Spleen (tissue), 11 donors: Measurements from ENCODE around the gene SLC45A1. TPM values are rescaled to one million over a fixed set of nuclear protein-coding genes. Genes with fewer than 3 reads are reported as not detected.

ENCODE experiments used
- DNase-seq: peaks from one replicate; pipeline ENCODE4 v3.0.0-alpha.2; 2020
- H3K27ac ChIP-seq, 8 donors: fragments of 200-600 bp; sonication (generic) in 7 of 8; 1 replicate in 4 of 8; 2 replicates in 4 of 8; pipeline versions ENCODE4 v1.5.0 to v1.8.0; 2016 to 2021; ENCODE audit warnings: inconsistent platforms in 4 of 8, mild to moderate bottlenecking in 4 of 8, moderate library complexity in 1 of 8
- H3K27me3 ChIP-seq, 7 donors: fragments of 200-600 bp; sonication (generic) in 6 of 7; replicated peaks in 1 of 7; 1 replicate in 4 of 7; 2 replicates in 3 of 7; pipeline versions ENCODE4 v1.5.0 to v1.8.0; 2016 to 2021; ENCODE audit warnings: inconsistent platforms in 3 of 7, mild to moderate bottlenecking in 1 of 7
- H3K36me3 ChIP-seq, 6 donors: fragments of 200-600 bp; sonication (generic) in 5 of 6; 1 replicate in 4 of 6; 2 replicates in 2 of 6; pipeline versions ENCODE4 v1.5.0 to v1.8.0; 2016 to 2021; ENCODE audit warnings: inconsistent platforms in 2 of 6
- H3K4me1 ChIP-seq, 6 donors: fragments of 200-600 bp; sonication (generic) in 5 of 6; 1 replicate in 3 of 6; 2 replicates in 3 of 6; pipeline versions ENCODE4 v1.5.0 to v1.8.0; 2016 to 2021; ENCODE audit warnings: inconsistent platforms in 3 of 6
- H3K4me3 ChIP-seq, 8 donors: fragments of 200-600 bp; sonication (generic) in 7 of 8; 1 replicate in 4 of 8; 2 replicates in 4 of 8; pipeline versions ENCODE4 v1.5.0 to v1.8.0; 2016 to 2021; ENCODE audit warnings: inconsistent platforms in 4 of 8, mild to moderate bottlenecking in 4 of 8, moderate library complexity in 2 of 8
- H3K9me3 ChIP-seq, 8 donors: fragments of 200-600 bp; sonication (generic) in 7 of 8; 1 replicate in 4 of 8; 2 replicates in 4 of 8; pipeline versions ENCODE4 v1.5.0 to v1.8.0; 2016 to 2021; ENCODE audit warnings: inconsistent platforms in 4 of 8
- POLR2A ChIP-seq, 3 donors: fragments of 450-650 bp; IDR thresholded peaks; one replicate each; pipeline ENCODE4 v1.5.1; 2017; ENCODE audit warnings: antibody characterized with exemption in 3 of 3, mild to moderate bottlenecking in 1 of 3
- POLR2AphosphoS5 ChIP-seq, 3 donors: sonication (generic); formaldehyde crosslinking; IDR thresholded peaks; one replicate each; pipeline ENCODE4 v1.5.1; 2017; ENCODE audit warnings: antibody characterized with exemption in 3 of 3
- WGBS, 5 donors: extraction: QIAGEN DNeasy Blood & Tissue Kit in 3 of 5; methylation state at CpG; one replicate each; pipeline versions ENCODE4 v1.1.5 to v1.1.7; 2013 to 2018; 5-methylcytosine and 5-hydroxymethylcytosine counted together
- intact Hi-C: fragments of 100-400 bp; cut with DNase I; formaldehyde crosslinking; loops from one replicate; pipeline ENCODE4 v1.15.0; 2023; ENCODE audit warnings: low total_unique reads
- polyA plus RNA-seq, 3 donors: library from polyadenylated mRNA; stranded (reverse); fragments of 200-250 nt; gene quantifications; one replicate each; pipeline ENCODE4 v1.2.1, GENCODE V29; 2013
- total RNA-seq, 7 donors: library from RNA; depleted of rRNA in 3 of 7; stranded (reverse); fragments of >200 nt in 3 of 7; fragmentation: NEBNext Ultra II Directional in 4 of 7; extraction: Animal tissue kit (Norgen Biotek cat#: 25700) in 4 of 7; gene quantifications; one replicate each; pipeline versions ENCODE4 v1.1.0 to v1.2.1, GENCODE V29; 2016 to 2021
- TF ChIP-seq, protein P1 (sequence below), 11 experiments: fragments of 200-600 bp in 7 of 11; fragments of 450-650 bp in 4 of 11; sonication (generic) in 4 of 11; IDR thresholded peaks in 8 of 11; conservative IDR thresholded peaks in 3 of 11; 1 replicate in 7 of 11; 2 replicates in 4 of 11; pipeline versions ENCODE4 v1.4.0 to v1.8.0; 2016 to 2021; ENCODE audit warnings: antibody characterized with exemption in 11 of 11, inconsistent platforms in 4 of 11, mild to moderate bottlenecking in 1 of 11
- donor health status: healthy with polysubstance abuse.
- donor health status: DM: no; HTN: no; CAD: no; lungs with moderate emphysema.
- donor health status: DM: no; HTN: no; CAD: no.
- donor health status: Bipolar disorder and iron deficiency.
- donor health status: healthy.
- donor health status: DM: no; HTN: no; CAD: no.
- donor health status: DM: yes; HTN: yes; CAD: no.

SLC45A1 gene
- total and polyA plus RNA-seq, 10 donors: 1.3 to 3.3 (median 2.8) TPM

GRCh38 chr1:8284127-8284526, 33.8 kb upstream of the SLC45A1 start:
- no peaks in the 10 kb centered on the region for H3K9me3 ChIP-seq
- WGBS, 5 donors: 80 to 92% (median 85%) methylated on average over 5 of the region's 5 CpGs
- TF ChIP-seq, protein P1, sequence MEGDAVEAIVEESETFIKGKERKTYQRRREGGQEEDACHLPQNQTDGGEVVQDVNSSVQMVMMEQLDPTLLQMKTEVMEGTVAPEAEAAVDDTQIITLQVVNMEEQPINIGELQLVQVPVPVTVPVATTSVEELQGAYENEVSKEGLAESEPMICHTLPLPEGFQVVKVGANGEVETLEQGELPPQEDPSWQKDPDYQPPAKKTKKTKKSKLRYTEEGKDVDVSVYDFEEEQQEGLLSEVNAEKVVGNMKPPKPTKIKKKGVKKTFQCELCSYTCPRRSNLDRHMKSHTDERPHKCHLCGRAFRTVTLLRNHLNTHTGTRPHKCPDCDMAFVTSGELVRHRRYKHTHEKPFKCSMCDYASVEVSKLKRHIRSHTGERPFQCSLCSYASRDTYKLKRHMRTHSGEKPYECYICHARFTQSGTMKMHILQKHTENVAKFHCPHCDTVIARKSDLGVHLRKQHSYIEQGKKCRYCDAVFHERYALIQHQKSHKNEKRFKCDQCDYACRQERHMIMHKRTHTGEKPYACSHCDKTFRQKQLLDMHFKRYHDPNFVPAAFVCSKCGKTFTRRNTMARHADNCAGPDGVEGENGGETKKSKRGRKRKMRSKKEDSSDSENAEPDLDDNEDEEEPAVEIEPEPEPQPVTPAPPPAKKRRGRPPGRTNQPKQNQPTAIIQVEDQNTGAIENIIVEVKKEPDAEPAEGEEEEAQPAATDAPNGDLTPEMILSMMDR (IDR thresholded peaks at IDR 0.05 in 8 of 11, conservative IDR thresholded peaks at IDR 0.05 in 3 of 11): no peak
- TF ChIP-seq POLR2A (IDR thresholded peaks at IDR 0.05) (no peak), POLR2AphosphoS5 (IDR thresholded peaks at IDR 0.05) (no peak)

GRCh38 chr1:8285103-8285502, 32.8 kb upstream of the SLC45A1 start:
- no peaks in the 10 kb centered on the region for H3K36me3 ChIP-seq
- H3K27ac ChIP-seq: no peak overlapping the region
- no peak for TF ChIP-seq POLR2A (IDR thresholded peaks at IDR 0.05)
- no peak for TF ChIP-seq POLR2AphosphoS5 (IDR thresholded peaks at IDR 0.05)
- TF ChIP-seq, protein P1 (IDR thresholded peaks at IDR 0.05 in 8 of 11, conservative IDR thresholded peaks at IDR 0.05 in 3 of 11): no peak
- H3K4me3 ChIP-seq: no peak overlapping the region
- H3K4me1 ChIP-seq: peaks cover 0 to 24% (median 17%) of the 10 kb centered on the region in 6 donors
- DNase-seq: no peak
- H3K9me3 ChIP-seq: no peaks in the 10 kb centered on the region
- intact Hi-C loops: no loop called here
- H3K27me3 ChIP-seq: peaks cover 0 to 33% (median 0%) of the 10 kb centered on the region in 7 donors
- 90 to 94% (median 91%) methylated on average over 4 of the region's 4 CpGs for WGBS, 5 donors

More at GRCh38 chr1:8284127-8284526, 33.8 kb upstream of the SLC45A1 start:
- Histone ChIP-seq H3K27me3 (peaks cover 0 to 34% (median 0%) of the 10 kb centered on the region in 7 donors), H3K4me3 (no peak overlapping the region), H3K36me3 (no peaks in the 10 kb centered on the region), H3K27ac (peak overlapping the region in 2 of 8 donors; percentile 66 to 67), H3K4me1 (peaks cover 0 to 24% (median 17%) of the 10 kb centered on the region in 6 donors)
- intact Hi-C loops: no loop called here
- no peak for DNase-seq

DNA sequence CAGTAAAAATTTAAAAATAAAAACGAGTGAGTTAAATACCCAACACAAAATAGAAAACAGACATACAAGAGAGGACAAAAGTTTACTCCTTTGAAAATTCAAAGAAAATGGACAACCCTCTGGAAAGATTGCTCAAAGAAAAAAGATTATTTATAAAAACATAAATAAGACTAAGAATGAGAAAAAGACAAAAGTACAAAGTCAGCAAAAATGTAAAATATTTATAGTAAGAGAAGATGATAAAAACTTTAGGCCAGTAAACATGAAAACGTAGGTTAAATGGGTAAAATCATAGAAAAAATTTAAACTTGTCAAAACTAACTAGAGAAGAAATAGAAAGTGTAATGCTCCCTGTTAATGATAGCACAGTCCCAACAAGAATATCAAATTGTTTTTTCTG, 31.9 kb upstream of the SLC45A1 start:
- Histone ChIP-seq H3K9me3 (no peaks in the 10 kb centered on the region), H3K4me3 (no peak overlapping the region), H3K27me3 (peaks cover 0 to 27% (median 0%) of the 10 kb centered on the region in 7 donors), H3K36me3 (no peaks in the 10 kb centered on the region), H3K4me1 (peaks cover 0 to 24% (median 17%) of the 10 kb centered on the region in 6 donors), H3K27ac (no peak overlapping the region)
- intact Hi-C loops: no loop called here
- TF ChIP-seq, protein P1 (IDR thresholded peaks at IDR 0.05 in 8 of 11, conservative IDR thresholded peaks at IDR 0.05 in 3 of 11): no peak
- TF ChIP-seq POLR2AphosphoS5 (IDR thresholded peaks at IDR 0.05) (no peak), POLR2A (IDR thresholded peaks at IDR 0.05) (no peak)
- 67 to 87% (median 75%) methylated on average over 2 of the region's 2 CpGs for WGBS, 5 donors
- no peak for DNase-seq

DNA sequence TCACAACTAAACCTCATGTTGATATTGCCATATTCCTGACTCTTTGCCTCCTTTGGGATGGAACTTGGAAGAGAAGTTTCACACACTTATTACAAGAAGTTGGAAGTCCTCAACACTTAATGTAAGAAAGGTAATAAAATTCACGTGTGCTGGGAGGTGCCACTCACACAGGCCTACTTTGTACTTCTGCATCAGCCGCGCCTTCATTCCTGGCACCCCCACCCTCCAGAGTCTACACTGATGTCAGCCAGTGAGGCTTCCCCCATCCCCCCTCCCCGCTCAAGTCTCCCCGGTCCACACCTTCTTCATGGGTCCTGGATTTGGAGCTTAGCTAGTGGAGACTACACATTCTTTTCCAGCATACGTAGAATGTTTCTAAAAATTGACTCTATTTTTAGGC, 24.8 kb upstream of the SLC45A1 start:
- Histone ChIP-seq H3K27me3 (no peaks in the 10 kb centered on the region), H3K4me1 (no peaks in the 10 kb centered on the region), H3K4me3 (no peak overlapping the region), H3K9me3 (no peaks in the 10 kb centered on the region), H3K36me3 (no peaks in the 10 kb centered on the region), H3K27ac (no peak overlapping the region)
- no peak for DNase-seq
- TF ChIP-seq, protein P1 (IDR thresholded peaks at IDR 0.05 in 8 of 11, conservative IDR thresholded peaks at IDR 0.05 in 3 of 11): no peak
- TF ChIP-seq POLR2AphosphoS5 (IDR thresholded peaks at IDR 0.05) (no peak), POLR2A (IDR thresholded peaks at IDR 0.05) (no peak)
- intact Hi-C loops: no loop called here
- 91 to 97% (median 94%) methylated on average over 6 of the region's 6 CpGs for WGBS, 5 donors
